Activated naive CD4-positive, alpha-beta T cell treated with anti-CD3 and anti-CD28 coated beads, Interleukin-2, amount 50 U/mL, for 24 hours (primary cell): Measurements from ENCODE around the gene NCOA3.
A peak's percentile ranks its signal among the peaks of the same experiment; 100 is the strongest.

Source experiments
- H3K27ac Mint-ChIP-seq: one replicate; pipeline ENCODE4 v1.8.0; 2021; ENCODE audit warnings: mild to moderate bottlenecking, mixed read lengths
- H3K27me3 Mint-ChIP-seq: one replicate; pipeline ENCODE4 v1.8.0; 2021; ENCODE audit warnings: mixed read lengths
- H3K36me3 Mint-ChIP-seq: one replicate; pipeline ENCODE4 v1.8.0; 2021; ENCODE audit warnings: mixed read lengths
- H3K4me1 Mint-ChIP-seq: one replicate; pipeline ENCODE4 v1.8.0; 2021; ENCODE audit warnings: mixed read lengths
- H3K4me3 Mint-ChIP-seq: one replicate; pipeline ENCODE4 v1.8.0; 2021; ENCODE audit warnings: mild to moderate bottlenecking, mixed read lengths
- H3K9me3 Mint-ChIP-seq: one replicate; pipeline ENCODE4 v1.8.0; 2021; ENCODE audit warnings: mixed read lengths

The NCOA3 gene

GRCh38 chr20:47669927-47670890, 168.5 kb downstream of the NCOA3 start:
- peak overlapping the region; percentile 93 for H3K27ac Mint-ChIP-seq
- H3K4me1 Mint-ChIP-seq, result no peaks in the 10 kb centered on the region
- no peaks in the 10 kb centered on the region for H3K27me3 Mint-ChIP-seq
- no peak overlapping the region for H3K4me3 Mint-ChIP-seq
- no peaks in the 10 kb centered on the region for H3K9me3 Mint-ChIP-seq
- H3K36me3 Mint-ChIP-seq, result no peaks in the 10 kb centered on the region

GRCh38 chr20:47670913-47671312, 169.2 kb downstream of the NCOA3 start:
- no peaks in the 10 kb centered on the region for H3K9me3 Mint-ChIP-seq
- H3K4me3 Mint-ChIP-seq, result no peak overlapping the region
- H3K36me3 Mint-ChIP-seq, result no peaks in the 10 kb centered on the region
- no peaks in the 10 kb centered on the region for H3K4me1 Mint-ChIP-seq
- H3K27ac Mint-ChIP-seq, result no peak overlapping the region
- no peaks in the 10 kb centered on the region for H3K27me3 Mint-ChIP-seq

- Mint-ChIP-seq H3K4me1 (no peaks in the 10 kb centered on the region), H3K36me3 (no peaks in the 10 kb centered on the region), H3K4me3 (no peak overlapping the region), H3K9me3 (no peaks in the 10 kb centered on the region), H3K27me3 (no peaks in the 10 kb centered on the region), H3K27ac (no peak overlapping the region)
These were observed 170.5 kb downstream of the NCOA3 start for GRCh38 chr20:47672166-47672565.

- Mint-ChIP-seq H3K27ac (no peak overlapping the region), H3K27me3 (no peaks in the 10 kb centered on the region), H3K4me3 (no peak overlapping the region), H3K36me3 (no peaks in the 10 kb centered on the region), H3K4me1 (no peaks in the 10 kb centered on the region), H3K9me3 (no peaks in the 10 kb centered on the region)
These were observed 171.4 kb downstream of the NCOA3 start for GRCh38 chr20:47672886-47673670.

GRCh38 chr20:47673671-47673955, 171.9 kb downstream of the NCOA3 start:
- H3K4me3 Mint-ChIP-seq, result no peak overlapping the region
- no peaks in the 10 kb centered on the region for H3K4me1 Mint-ChIP-seq
- no peaks in the 10 kb centered on the region for H3K27me3 Mint-ChIP-seq
- no peak overlapping the region for H3K27ac Mint-ChIP-seq
- H3K36me3 Mint-ChIP-seq, result no peaks in the 10 kb centered on the region
- H3K9me3 Mint-ChIP-seq, result no peaks in the 10 kb centered on the region

- no peaks in the 10 kb centered on the region for H3K4me1 Mint-ChIP-seq
- H3K4me3 Mint-ChIP-seq, result no peak overlapping the region
- H3K27me3 Mint-ChIP-seq, result no peaks in the 10 kb centered on the region
- no peak overlapping the region for H3K27ac Mint-ChIP-seq
- no peaks in the 10 kb centered on the region for H3K9me3 Mint-ChIP-seq
- H3K36me3 Mint-ChIP-seq, result no peaks in the 10 kb centered on the region
These were observed 172.5 kb downstream of the NCOA3 start for GRCh38 chr20:47674145-47674544.

- Mint-ChIP-seq H3K4me1 (no peaks in the 10 kb centered on the region), H3K9me3 (no peaks in the 10 kb centered on the region), H3K4me3 (no peak overlapping the region), H3K27me3 (no peaks in the 10 kb centered on the region), H3K27ac (peak overlapping the region; percentile 35), H3K36me3 (no peaks in the 10 kb centered on the region)
These were observed 173.0 kb downstream of the NCOA3 start for GRCh38 chr20:47674686-47675085.

GRCh38 chr20:47675190-47676142, 173.8 kb downstream of the NCOA3 start:
- Mint-ChIP-seq H3K4me3 (no peak overlapping the region), H3K9me3 (no peaks in the 10 kb centered on the region), H3K27ac (no peak overlapping the region), H3K4me1 (no peaks in the 10 kb centered on the region), H3K27me3 (no peaks in the 10 kb centered on the region), H3K36me3 (no peaks in the 10 kb centered on the region)

GRCh38 chr20:47676219-47676721, 174.6 kb downstream of the NCOA3 start:
- Mint-ChIP-seq H3K4me1 (no peaks in the 10 kb centered on the region), H3K36me3 (no peaks in the 10 kb centered on the region), H3K9me3 (no peaks in the 10 kb centered on the region), H3K4me3 (no peak overlapping the region), H3K27me3 (no peaks in the 10 kb centered on the region), H3K27ac (no peak overlapping the region)

GRCh38 chr20:47676912-47677634, 175.4 kb downstream of the NCOA3 start:
- no peak overlapping the region for H3K27ac Mint-ChIP-seq
- no peaks in the 10 kb centered on the region for H3K36me3 Mint-ChIP-seq
- no peak overlapping the region for H3K4me3 Mint-ChIP-seq
- no peaks in the 10 kb centered on the region for H3K4me1 Mint-ChIP-seq
- no peaks in the 10 kb centered on the region for H3K9me3 Mint-ChIP-seq
- no peaks in the 10 kb centered on the region for H3K27me3 Mint-ChIP-seq

GRCh38 chr20:47677635-47678453, 176.2 kb downstream of the NCOA3 start:
- Mint-ChIP-seq H3K4me3 (no peak overlapping the region), H3K36me3 (no peaks in the 10 kb centered on the region), H3K9me3 (no peaks in the 10 kb centered on the region), H3K4me1 (no peaks in the 10 kb centered on the region), H3K27me3 (no peaks in the 10 kb centered on the region), H3K27ac (no peak overlapping the region)

- Mint-ChIP-seq H3K4me1 (no peaks in the 10 kb centered on the region), H3K27ac (no peak overlapping the region), H3K36me3 (no peaks in the 10 kb centered on the region)
These were observed 176.8 kb downstream of the NCOA3 start for GRCh38 chr20:47678536-47678935.

GRCh38 chr20:47679462-47679861, 177.8 kb downstream of the NCOA3 start:
- Mint-ChIP-seq H3K9me3 (no peaks in the 10 kb centered on the region), H3K4me3 (no peak overlapping the region), H3K27ac (no peak overlapping the region), H3K36me3 (no peaks in the 10 kb centered on the region), H3K4me1 (no peaks in the 10 kb centered on the region), H3K27me3 (no peaks in the 10 kb centered on the region)

More at GRCh38 chr20:47678536-47678935, 176.8 kb downstream of the NCOA3 start:
- Mint-ChIP-seq H3K9me3 (no peaks in the 10 kb centered on the region), H3K4me3 (no peak overlapping the region), H3K27me3 (no peaks in the 10 kb centered on the region)
